ENCODE results near the gene IL12RB2.
A peak's percentile ranks its signal among the peaks of the same experiment; 100 is the strongest.

Gene IL12RB2

DNA sequence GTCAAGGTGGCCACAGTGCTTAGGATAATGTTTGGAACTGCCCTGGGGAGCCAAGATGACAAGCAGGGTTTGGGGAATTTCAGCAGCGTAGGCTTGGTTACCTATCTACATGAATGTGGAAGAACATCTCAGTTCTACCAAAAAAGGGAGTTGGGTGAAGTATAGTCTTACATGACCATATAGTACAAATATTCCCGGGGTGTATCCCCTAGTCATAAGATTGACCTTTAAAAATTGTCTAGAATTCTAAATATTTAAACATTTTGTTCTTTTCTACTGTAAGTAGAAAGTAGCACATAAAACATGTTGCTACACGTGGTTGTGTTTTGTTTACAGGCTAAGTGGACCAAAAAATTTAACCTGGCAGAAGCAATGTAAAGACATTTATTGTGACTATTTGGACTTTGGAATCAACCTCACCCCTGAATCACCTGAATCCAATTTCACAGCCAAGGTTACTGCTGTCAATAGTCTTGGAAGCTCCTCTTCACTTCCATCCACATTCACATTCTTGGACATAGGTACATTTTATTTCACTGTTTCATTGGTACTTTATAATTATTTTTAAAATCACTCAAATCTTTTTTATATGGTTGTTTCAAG, 20.3 kb downstream of the IL12RB2 start:
- no peaks in the 10 kb centered on the region for H3K9me3 Mint-ChIP-seq
- H3K36me3 Mint-ChIP-seq (ENCODE audit: low read depth): peaks cover 72% of the 10 kb centered on the region
- H3K27ac Mint-ChIP-seq: peak overlapping the region; percentile 57
- no peak overlapping the region for H3K4me3 Mint-ChIP-seq
- H3K27me3 Mint-ChIP-seq (ENCODE audit: low read depth): no peaks in the 10 kb centered on the region
- H3K4me1 Mint-ChIP-seq (ENCODE audit: low read depth): peaks cover 58% of the 10 kb centered on the region

- no peaks in the 10 kb centered on the region for H3K27me3 Mint-ChIP-seq (ENCODE audit: low read depth)
- no peaks in the 10 kb centered on the region for H3K9me3 Mint-ChIP-seq
- peaks cover 72% of the 10 kb centered on the region for H3K36me3 Mint-ChIP-seq (ENCODE audit: low read depth)
- H3K4me3 Mint-ChIP-seq: peak overlapping the region; percentile 36
- H3K27ac Mint-ChIP-seq: peak overlapping the region; percentile 94
- H3K4me1 Mint-ChIP-seq (ENCODE audit: low read depth): peaks cover 76% of the 10 kb centered on the region
These were observed 25.2 kb downstream of the IL12RB2 start for GRCh38 chr1:67332653-67333529.

DNA sequence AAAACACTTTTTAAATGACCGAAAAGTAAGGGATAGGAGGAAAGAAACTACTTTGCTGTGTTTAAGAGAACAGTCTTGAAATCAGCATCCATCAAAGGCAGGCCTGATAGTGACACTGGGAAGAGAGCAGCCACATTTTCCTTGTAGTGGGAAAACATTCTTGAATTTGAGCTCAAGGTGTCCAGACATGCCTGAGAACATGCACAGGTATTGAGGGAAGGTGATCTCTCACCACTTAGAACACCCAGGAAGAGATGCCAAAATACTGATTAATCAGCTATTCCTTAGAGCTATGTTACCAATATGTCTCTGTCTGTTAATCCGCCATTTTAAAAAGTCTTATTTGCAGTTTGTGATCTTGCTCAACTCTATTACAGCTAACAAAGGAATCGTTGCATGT, 25.9 kb downstream of the IL12RB2 start:
- peaks cover 67% of the 10 kb centered on the region for H3K36me3 Mint-ChIP-seq (ENCODE audit: low read depth)
- H3K27me3 Mint-ChIP-seq (ENCODE audit: low read depth): no peaks in the 10 kb centered on the region
- peak overlapping the region; percentile 28 for H3K4me3 Mint-ChIP-seq
- H3K9me3 Mint-ChIP-seq: no peaks in the 10 kb centered on the region
- H3K27ac Mint-ChIP-seq: peak overlapping the region; percentile 94
- peaks cover 73% of the 10 kb centered on the region for H3K4me1 Mint-ChIP-seq (ENCODE audit: low read depth)

GRCh38 chr1:67335411-67335810, 27.7 kb downstream of the IL12RB2 start:
- peaks cover 72% of the 10 kb centered on the region for H3K36me3 Mint-ChIP-seq (ENCODE audit: low read depth)
- no peaks in the 10 kb centered on the region for H3K9me3 Mint-ChIP-seq
- peak overlapping the region; percentile 94 for H3K27ac Mint-ChIP-seq
- peak overlapping the region; percentile 73 for H3K4me3 Mint-ChIP-seq
- H3K27me3 Mint-ChIP-seq (ENCODE audit: low read depth): no peaks in the 10 kb centered on the region
- H3K4me1 Mint-ChIP-seq (ENCODE audit: low read depth): peaks cover 79% of the 10 kb centered on the region

GRCh38 chr1:67336157-67336556, 28.5 kb downstream of the IL12RB2 start:
- Mint-ChIP-seq H3K27ac (peak overlapping the region; percentile 94), H3K4me3 (peak overlapping the region; percentile 73), H3K36me3 (ENCODE audit: low read depth) (peaks cover 73% of the 10 kb centered on the region), H3K9me3 (no peaks in the 10 kb centered on the region), H3K4me1 (ENCODE audit: low read depth) (peaks cover 79% of the 10 kb centered on the region), H3K27me3 (ENCODE audit: low read depth) (no peaks in the 10 kb centered on the region)

DNA sequence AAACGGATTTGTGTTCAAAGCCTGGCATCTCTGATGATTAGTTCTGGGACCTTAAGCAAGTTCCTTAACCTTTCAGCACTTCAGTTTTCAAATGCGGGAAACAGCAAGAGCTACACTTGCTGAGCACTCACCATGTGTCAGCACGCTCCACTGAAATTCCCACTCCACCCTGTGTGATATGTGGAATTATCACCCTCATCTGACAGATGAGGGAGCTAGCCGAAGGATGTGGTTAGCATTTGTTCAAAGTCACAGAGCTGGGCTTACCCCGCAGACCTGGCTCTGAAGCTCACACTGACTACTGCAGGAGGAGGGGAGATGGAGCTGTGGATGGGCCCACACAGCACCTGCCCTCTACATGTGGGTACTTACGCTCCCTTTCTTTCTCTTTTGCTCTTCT, 29.1 kb downstream of the IL12RB2 start:
- H3K4me1 Mint-ChIP-seq (ENCODE audit: low read depth): peaks cover 80% of the 10 kb centered on the region
- H3K4me3 Mint-ChIP-seq: peak overlapping the region; percentile 73
- H3K9me3 Mint-ChIP-seq: no peaks in the 10 kb centered on the region
- peaks cover 70% of the 10 kb centered on the region for H3K36me3 Mint-ChIP-seq (ENCODE audit: low read depth)
- peak overlapping the region; percentile 94 for H3K27ac Mint-ChIP-seq
- no peaks in the 10 kb centered on the region for H3K27me3 Mint-ChIP-seq (ENCODE audit: low read depth)

DNA sequence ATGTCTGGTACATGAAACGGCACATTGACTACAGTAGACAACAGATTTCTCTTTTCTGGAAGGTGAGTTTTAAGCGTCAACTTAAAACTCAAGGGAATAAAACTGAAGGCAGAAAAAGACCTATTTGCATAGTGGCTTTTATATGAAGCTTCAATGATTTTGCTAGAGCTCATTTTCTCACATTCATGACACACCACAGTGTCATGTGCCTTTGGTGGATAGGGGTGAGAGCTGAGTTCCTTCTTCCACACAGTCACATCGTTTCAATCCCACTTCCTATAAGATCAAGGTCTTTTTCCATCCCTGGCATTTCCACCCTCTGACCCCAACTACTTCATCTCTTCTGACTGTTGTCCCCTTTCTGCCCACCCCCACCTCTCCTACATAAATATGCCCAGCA, 31.0 kb downstream of the IL12RB2 start:
- peaks cover 67% of the 10 kb centered on the region for H3K36me3 Mint-ChIP-seq (ENCODE audit: low read depth)

DNA sequence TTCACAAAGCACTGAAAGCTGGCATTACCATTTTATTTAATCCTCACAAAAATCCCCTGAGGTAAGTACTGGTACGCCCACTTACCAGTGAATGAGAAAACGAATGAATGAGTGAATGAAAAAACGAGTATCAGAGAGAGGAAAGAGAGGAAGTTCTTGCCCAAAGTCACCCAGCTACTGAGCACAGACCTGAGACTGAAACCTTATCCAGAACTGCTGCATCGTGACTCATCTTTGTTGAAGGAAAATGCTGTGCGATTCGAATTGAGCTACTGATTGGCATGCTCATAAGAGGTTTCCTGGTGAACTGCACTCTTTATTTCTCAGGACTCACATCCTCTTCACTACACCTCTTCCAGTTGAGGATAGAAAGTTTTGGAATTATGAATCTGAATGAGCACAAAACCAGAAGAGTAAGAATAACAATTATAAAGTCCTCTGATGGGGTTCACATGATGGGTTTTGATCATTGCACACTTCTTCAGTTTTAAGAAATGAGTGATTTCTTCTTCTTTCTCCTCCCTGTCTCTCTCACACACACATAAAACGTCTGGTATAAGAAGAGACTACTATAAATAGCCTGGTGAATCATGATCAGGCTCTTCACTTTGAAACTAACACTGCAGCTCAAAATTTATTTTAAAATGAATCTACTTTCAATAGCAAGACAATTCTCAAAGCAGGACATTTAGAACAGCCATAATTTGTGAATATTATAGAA, 32.1 kb downstream of the IL12RB2 start:
- Mint-ChIP-seq H3K27ac (peak overlapping the region; percentile 89), H3K36me3 (ENCODE audit: low read depth) (peaks cover 63% of the 10 kb centered on the region), H3K4me1 (ENCODE audit: low read depth) (peaks cover 75% of the 10 kb centered on the region), H3K9me3 (no peaks in the 10 kb centered on the region), H3K27me3 (ENCODE audit: low read depth) (no peaks in the 10 kb centered on the region), H3K4me3 (peak overlapping the region; percentile 49)

More for the DNA sequence above, 31.0 kb downstream of the IL12RB2 start:
- peak overlapping the region; percentile 89 for H3K27ac Mint-ChIP-seq
- no peaks in the 10 kb centered on the region for H3K27me3 Mint-ChIP-seq (ENCODE audit: low read depth)
- no peaks in the 10 kb centered on the region for H3K9me3 Mint-ChIP-seq
- peaks cover 79% of the 10 kb centered on the region for H3K4me1 Mint-ChIP-seq (ENCODE audit: low read depth)
- H3K4me3 Mint-ChIP-seq: peak overlapping the region; percentile 52

- H3K4me3 Mint-ChIP-seq: peak overlapping the region; percentile 55
- H3K9me3 Mint-ChIP-seq: no peaks in the 10 kb centered on the region
- H3K36me3 Mint-ChIP-seq (ENCODE audit: low read depth): peaks cover 57% of the 10 kb centered on the region
- H3K4me1 Mint-ChIP-seq (ENCODE audit: low read depth): peaks cover 62% of the 10 kb centered on the region
- peak overlapping the region; percentile 89 for H3K27ac Mint-ChIP-seq
- H3K27me3 Mint-ChIP-seq (ENCODE audit: low read depth): no peaks in the 10 kb centered on the region
These were observed 34.6 kb downstream of the IL12RB2 start for GRCh38 chr1:67342076-67342890.

DNA sequence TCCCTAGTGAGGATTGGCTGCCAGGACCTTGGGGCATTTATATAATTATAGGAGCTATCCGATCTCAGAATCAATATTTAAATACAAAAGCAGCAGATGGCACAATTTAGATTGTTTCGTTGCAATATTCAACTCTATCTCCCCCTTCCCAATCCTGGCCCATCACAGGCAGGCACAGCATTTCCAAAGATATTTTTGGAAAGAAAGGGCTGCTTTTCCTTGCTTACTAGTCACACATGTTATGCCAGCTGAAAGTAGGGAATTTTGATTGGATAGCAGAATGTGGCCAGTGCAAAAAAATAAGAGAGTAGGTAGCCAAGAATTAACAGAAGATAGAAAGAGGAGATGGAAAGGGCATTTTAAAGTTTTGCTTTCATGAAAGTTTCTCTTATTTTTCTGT, 37.9 kb downstream of the IL12RB2 start:
- Mint-ChIP-seq H3K4me3 (no peak overlapping the region), H3K9me3 (no peaks in the 10 kb centered on the region), H3K27ac (no peak overlapping the region), H3K36me3 (ENCODE audit: low read depth) (peaks cover 58% of the 10 kb centered on the region), H3K4me1 (ENCODE audit: low read depth) (peaks cover 53% of the 10 kb centered on the region), H3K27me3 (ENCODE audit: low read depth) (no peaks in the 10 kb centered on the region)

DNA sequence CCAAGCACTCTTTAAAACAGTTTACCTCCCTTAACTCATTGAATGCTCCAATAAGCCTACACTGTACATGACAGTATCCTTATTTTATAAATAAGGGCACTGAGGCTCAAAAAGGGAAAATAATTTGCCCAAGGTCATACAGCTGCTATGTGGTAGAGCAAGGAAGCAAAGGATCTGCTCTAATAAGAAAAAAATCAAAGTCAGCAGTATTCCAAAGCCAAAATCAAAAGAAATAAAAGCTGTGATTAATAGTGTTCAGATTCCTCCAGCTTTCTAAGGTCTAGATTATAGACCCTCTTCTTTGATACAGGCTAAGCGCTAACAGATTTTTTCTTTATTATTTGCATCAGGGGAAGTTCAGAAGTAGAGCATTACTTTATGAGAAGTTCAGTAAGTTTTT, 39.3 kb downstream of the IL12RB2 start:
- Mint-ChIP-seq H3K4me1 (ENCODE audit: low read depth) (peaks cover 45% of the 10 kb centered on the region), H3K36me3 (ENCODE audit: low read depth) (peaks cover 56% of the 10 kb centered on the region), H3K4me3 (no peak overlapping the region), H3K27me3 (ENCODE audit: low read depth) (no peaks in the 10 kb centered on the region), H3K9me3 (no peaks in the 10 kb centered on the region), H3K27ac (no peak overlapping the region)

- peaks cover 61% of the 10 kb centered on the region for H3K36me3 Mint-ChIP-seq (ENCODE audit: low read depth)
- H3K4me1 Mint-ChIP-seq (ENCODE audit: low read depth): peaks cover 41% of the 10 kb centered on the region
- peak overlapping the region; percentile 76 for H3K27ac Mint-ChIP-seq
- H3K27me3 Mint-ChIP-seq (ENCODE audit: low read depth): no peaks in the 10 kb centered on the region
- H3K4me3 Mint-ChIP-seq: no peak overlapping the region
- H3K9me3 Mint-ChIP-seq: no peaks in the 10 kb centered on the region
These were observed 40.2 kb downstream of the IL12RB2 start for GRCh38 chr1:67347688-67348472.

DNA sequence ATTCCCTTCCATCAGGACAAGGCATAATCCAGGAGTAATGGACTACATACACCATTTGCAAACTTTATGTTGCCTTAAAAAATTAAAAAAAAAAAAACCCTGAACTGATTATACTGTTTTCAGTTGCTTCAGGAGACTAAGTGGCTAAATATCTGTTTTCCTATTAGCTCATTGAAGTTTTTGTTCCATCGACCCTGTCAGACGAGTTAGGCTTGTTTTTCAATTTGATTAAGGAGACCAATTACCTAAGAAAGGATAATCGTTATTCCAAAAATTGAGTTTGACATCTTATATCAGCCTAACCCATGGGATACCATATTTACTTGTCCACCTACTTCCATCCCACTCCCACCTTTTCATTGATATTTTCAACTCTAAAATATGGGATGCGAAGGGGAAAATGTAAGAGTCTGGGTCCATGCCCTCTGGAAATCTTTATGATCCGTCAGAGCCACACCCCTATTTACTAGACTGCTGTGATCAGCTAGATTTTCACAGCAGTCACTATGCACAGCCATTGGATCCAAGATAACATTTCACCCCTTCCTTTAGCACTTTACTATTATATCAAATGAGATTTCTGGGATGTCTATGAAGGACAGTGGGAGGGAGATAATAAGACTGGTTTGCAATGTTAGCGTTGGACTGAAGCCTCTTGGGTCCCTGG, 41.0 kb downstream of the IL12RB2 start:
- H3K27ac Mint-ChIP-seq: no peak overlapping the region
- no peaks in the 10 kb centered on the region for H3K27me3 Mint-ChIP-seq (ENCODE audit: low read depth)
- H3K4me1 Mint-ChIP-seq (ENCODE audit: low read depth): peaks cover 42% of the 10 kb centered on the region
- no peaks in the 10 kb centered on the region for H3K9me3 Mint-ChIP-seq
- H3K4me3 Mint-ChIP-seq: no peak overlapping the region
- H3K36me3 Mint-ChIP-seq (ENCODE audit: low read depth): peaks cover 64% of the 10 kb centered on the region
